Measurements from ENCODE around the gene PPM1H.
A peak's percentile ranks its signal among the peaks of the same experiment; 100 is the strongest.
"Not testable (repeated sequence)": the region's sequence is repeated elsewhere in the genome, so short reads cannot be mapped to it uniquely, and the experiment has no call there.

Gene PPM1H

GRCh38 chr12:62761658-62762057 lies 173.3 kb downstream of the PPM1H start:
- DNase-seq, result no peak

- no peak for DNase-seq
Measured at GRCh38 chr12:62760779-62761178, 174.2 kb downstream of the PPM1H start.

GRCh38 chr12:62760341-62760740 lies 174.6 kb downstream of the PPM1H start:
- DNase-seq, result not testable (repeated sequence)

- DNase-seq, result no peak
Measured at GRCh38 chr12:62758216-62758615, 176.7 kb downstream of the PPM1H start.

GRCh38 chr12:62757048-62757447 lies 177.9 kb downstream of the PPM1H start:
- DNase-seq, result no peak

- DNase-seq, result no peak
Measured at GRCh38 chr12:62754706-62755105, 180.2 kb downstream of the PPM1H start.

- no peak for DNase-seq
Measured at GRCh38 chr12:62751810-62752155, 183.2 kb downstream of the PPM1H start.

GRCh38 chr12:62750941-62751809 lies 183.8 kb downstream of the PPM1H start:
- DNase-seq, result no peak

GRCh38 chr12:62749586-62749985 lies 185.4 kb downstream of the PPM1H start:
- DNase-seq, result no peak

- no peak for DNase-seq
Measured at GRCh38 chr12:62748941-62749468, 185.9 kb downstream of the PPM1H start.

GRCh38 chr12:62744551-62744950 lies 190.4 kb downstream of the PPM1H start:
- no peak for DNase-seq

- DNase-seq, result no peak
Measured at GRCh38 chr12:62739266-62740015, 195.5 kb downstream of the PPM1H start.

GRCh38 chr12:62738616-62739015 lies 196.3 kb downstream of the PPM1H start:
- peak; percentile 81 for DNase-seq

GRCh38 chr12:62738105-62738504 lies 196.8 kb downstream of the PPM1H start:
- no peak for DNase-seq

GRCh38 chr12:62737615-62738014 lies 197.3 kb downstream of the PPM1H start:
- DNase-seq, result no peak

GRCh38 chr12:62737188-62737587 lies 197.8 kb downstream of the PPM1H start:
- no peak for DNase-seq

GRCh38 chr12:62736596-62736995 lies 198.4 kb downstream of the PPM1H start:
- DNase-seq, result no peak

- DNase-seq, result no peak
Measured at GRCh38 chr12:62732861-62733427, 202.0 kb downstream of the PPM1H start.

GRCh38 chr12:62731055-62731820 lies 203.7 kb downstream of the PPM1H start:
- no peak for DNase-seq

GRCh38 chr12:62730649-62731048 lies 204.3 kb downstream of the PPM1H start:
- no peak for DNase-seq

GRCh38 chr12:62729579-62730544 lies 205.1 kb downstream of the PPM1H start:
- not testable (repeated sequence) for DNase-seq

- no peak for DNase-seq
Measured at GRCh38 chr12:62728741-62729140, 206.2 kb downstream of the PPM1H start.

Data from eye (tissue), 1 donor.